NCI-H2227 (cell line): ENCODE data around the gene DOCK1.

ENCODE experiments used
- DNase-seq: peaks from one replicate; lab custom pipeline; 2025; ENCODE audit not compliant: unreplicated experiment; lab: John Stamatoyannopoulos, UW

DOCK1 gene

GRCh38 chr10:127073666-127074065 lies 168.4 kb downstream of the DOCK1 start:
- DNase-seq, result no peak

- DNase-seq, result no peak
Observed at GRCh38 chr10:127079392-127079791, 174.2 kb downstream of the DOCK1 start.

GRCh38 chr10:127080317-127080716 lies 175.1 kb downstream of the DOCK1 start:
- DNase-seq, result peak; percentile 3

GRCh38 chr10:127081851-127082345 lies 176.7 kb downstream of the DOCK1 start:
- no peak for DNase-seq

- no peak for DNase-seq
Observed at GRCh38 chr10:127082651-127083050, 177.4 kb downstream of the DOCK1 start.

GRCh38 chr10:127085957-127086356 lies 180.7 kb downstream of the DOCK1 start:
- no peak for DNase-seq

GRCh38 chr10:127088908-127089307 lies 183.7 kb downstream of the DOCK1 start:
- DNase-seq, result no peak

GRCh38 chr10:127089446-127089845 lies 184.2 kb downstream of the DOCK1 start:
- no peak for DNase-seq

- no peak for DNase-seq
Observed at GRCh38 chr10:127090138-127090537, 184.9 kb downstream of the DOCK1 start.

GRCh38 chr10:127091354-127091753 lies 186.1 kb downstream of the DOCK1 start:
- no peak for DNase-seq

- DNase-seq, result no peak
Observed at GRCh38 chr10:127092916-127093315, 187.7 kb downstream of the DOCK1 start.

GRCh38 chr10:127094984-127095383 lies 189.8 kb downstream of the DOCK1 start:
- DNase-seq, result no peak

- DNase-seq, result no peak
Observed at GRCh38 chr10:127100983-127101615, 195.9 kb downstream of the DOCK1 start.

- no peak for DNase-seq
Observed at GRCh38 chr10:127102176-127102575, 196.9 kb downstream of the DOCK1 start.

GRCh38 chr10:127115100-127115499 lies 209.9 kb downstream of the DOCK1 start:
- DNase-seq, result no peak

- no peak for DNase-seq
Observed at GRCh38 chr10:127117125-127117524, 211.9 kb downstream of the DOCK1 start.

- DNase-seq, result no peak
Observed at GRCh38 chr10:127118034-127118433, 212.8 kb downstream of the DOCK1 start.

GRCh38 chr10:127119936-127120335 lies 214.7 kb downstream of the DOCK1 start:
- DNase-seq, result no peak

GRCh38 chr10:127122831-127123230 lies 217.6 kb downstream of the DOCK1 start:
- no peak for DNase-seq

- no peak for DNase-seq
Observed at GRCh38 chr10:127123626-127124025, 218.4 kb downstream of the DOCK1 start.

- DNase-seq, result no peak
Observed at GRCh38 chr10:127125331-127125730, 220.1 kb downstream of the DOCK1 start.

GRCh38 chr10:127127822-127128221 lies 222.6 kb downstream of the DOCK1 start:
- no peak for DNase-seq

- DNase-seq, result no peak
Observed at GRCh38 chr10:127129104-127129503, 223.9 kb downstream of the DOCK1 start.
